ENCODE measurements around the gene OR9Q1.

DNA sequence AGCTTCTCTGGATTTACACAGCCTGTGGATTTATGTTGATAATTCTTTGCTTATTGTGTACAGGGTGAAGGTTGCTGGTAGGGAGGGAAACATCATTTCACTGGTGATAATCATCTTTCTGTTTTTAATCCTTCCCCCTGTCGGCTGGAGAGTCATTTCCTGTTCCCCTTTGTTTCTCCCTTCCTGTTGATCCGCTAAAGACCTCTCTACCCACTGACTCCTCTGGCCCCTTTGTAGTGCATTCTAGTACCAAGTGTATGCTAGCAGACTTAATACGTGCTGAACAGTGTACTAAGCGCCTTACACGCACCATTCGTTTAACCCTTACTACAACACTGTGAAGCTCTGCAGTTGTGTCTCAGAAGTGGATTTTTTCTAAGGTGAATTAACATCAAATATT, 19.0 kb upstream of the OR9Q1 start:
- TF ChIP-seq, protein P1, sequence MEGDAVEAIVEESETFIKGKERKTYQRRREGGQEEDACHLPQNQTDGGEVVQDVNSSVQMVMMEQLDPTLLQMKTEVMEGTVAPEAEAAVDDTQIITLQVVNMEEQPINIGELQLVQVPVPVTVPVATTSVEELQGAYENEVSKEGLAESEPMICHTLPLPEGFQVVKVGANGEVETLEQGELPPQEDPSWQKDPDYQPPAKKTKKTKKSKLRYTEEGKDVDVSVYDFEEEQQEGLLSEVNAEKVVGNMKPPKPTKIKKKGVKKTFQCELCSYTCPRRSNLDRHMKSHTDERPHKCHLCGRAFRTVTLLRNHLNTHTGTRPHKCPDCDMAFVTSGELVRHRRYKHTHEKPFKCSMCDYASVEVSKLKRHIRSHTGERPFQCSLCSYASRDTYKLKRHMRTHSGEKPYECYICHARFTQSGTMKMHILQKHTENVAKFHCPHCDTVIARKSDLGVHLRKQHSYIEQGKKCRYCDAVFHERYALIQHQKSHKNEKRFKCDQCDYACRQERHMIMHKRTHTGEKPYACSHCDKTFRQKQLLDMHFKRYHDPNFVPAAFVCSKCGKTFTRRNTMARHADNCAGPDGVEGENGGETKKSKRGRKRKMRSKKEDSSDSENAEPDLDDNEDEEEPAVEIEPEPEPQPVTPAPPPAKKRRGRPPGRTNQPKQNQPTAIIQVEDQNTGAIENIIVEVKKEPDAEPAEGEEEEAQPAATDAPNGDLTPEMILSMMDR (conservative IDR thresholded peaks at IDR 0.05), result no peak
- TF ChIP-seq ZFX (IDR thresholded peaks at IDR 0.05), result no peak

Measured in C4-2B (cell line).